ENCODE data around the gene SERF1A. TPM values are rescaled to one million over a fixed set of nuclear protein-coding genes. Genes with fewer than 3 reads are reported as not detected.
"Not testable (repeated sequence)": the region's sequence is repeated elsewhere in the genome, so short reads cannot be mapped to it uniquely, and the experiment has no call there.

SERF1A gene
- total RNA-seq = 1 to 10 TPM; 3.6 to 4.1 TPM
- long read RNA-seq, partial matches to known transcripts = 1 of 3 reads
- long read RNA-seq, other reads (novel, unspliced or antisense) = 0 of 3 reads

- DNase-seq; intact Hi-C loops (cut with DNase I): not testable (repeated sequence)
- peak; percentile 98 to 100 for ATAC-seq
These were observed at the start of gene SERF1A for GRCh38 chr5:70900533-70901271. Gene SERF1A, plus strand, starts transcription at chr5:70900669. Its CDS starts 201 bp downstream, at chr5:70900870.

DNA sequence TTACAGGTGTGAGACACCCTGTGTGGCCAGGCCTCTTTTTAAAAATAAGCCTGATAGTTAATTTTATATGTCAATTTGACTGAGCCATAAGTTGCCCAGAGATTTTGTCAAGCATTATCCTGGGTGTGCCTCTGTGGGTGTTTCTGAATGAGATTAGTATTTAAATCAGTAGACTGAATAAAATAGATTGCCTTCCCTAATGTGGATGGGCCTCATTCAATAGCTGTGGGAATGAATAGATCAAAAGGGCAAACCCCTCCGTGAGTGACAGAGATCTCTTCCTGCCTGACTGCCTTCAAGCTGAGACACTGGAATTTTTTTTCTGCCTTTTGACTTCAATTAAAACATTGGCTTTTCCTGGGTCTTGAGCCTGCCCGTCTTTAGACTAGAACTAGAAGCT, 33.7 kb upstream of the SERF1A start:
- ATAC-seq; DNase-seq; intact Hi-C loops (cut with DNase I): not testable (repeated sequence)

- ATAC-seq; intact Hi-C loops (cut with DNase I); DNase-seq: not testable (repeated sequence)
These were observed 29.8 kb upstream of the SERF1A start for GRCh38 chr5:70870626-70871025.

- intact Hi-C loops (cut with DNase I); DNase-seq; ATAC-seq: not testable (repeated sequence)
These were observed 4.4 kb upstream of the SERF1A start for GRCh38 chr5:70896076-70896475.

- ATAC-seq = peak; percentile 21 to 44
- intact Hi-C loops (cut with DNase I); DNase-seq: not testable (repeated sequence)
These were observed 753 bp downstream of the SERF1A start for GRCh38 chr5:70901272-70901571.

DNA sequence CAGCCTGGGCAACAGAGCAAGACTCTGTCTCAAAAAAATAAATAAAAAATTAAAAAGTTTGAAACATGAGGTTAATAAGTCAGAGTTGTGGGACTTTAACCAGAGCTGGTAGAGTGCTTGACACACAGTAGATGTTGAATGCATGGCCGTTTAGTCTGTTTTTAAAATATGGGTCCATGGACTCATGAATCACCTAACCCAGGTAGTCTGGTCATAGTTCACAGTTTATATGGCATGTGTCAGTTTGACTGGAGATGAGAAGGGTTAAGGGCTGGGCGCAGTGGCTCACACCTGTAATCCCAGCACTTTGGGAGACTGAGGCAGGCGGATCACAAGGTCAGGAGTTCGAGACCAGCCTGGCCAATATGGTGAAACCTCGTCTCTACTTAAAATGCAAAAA, 6.2 kb downstream of the SERF1A start:
- ATAC-seq; intact Hi-C loops (cut with DNase I); DNase-seq: not testable (repeated sequence)

- DNase-seq; ATAC-seq; intact Hi-C loops (cut with DNase I): not testable (repeated sequence)
These were observed 16.4 kb downstream of the SERF1A start for GRCh38 chr5:70916829-70917228.

DNA sequence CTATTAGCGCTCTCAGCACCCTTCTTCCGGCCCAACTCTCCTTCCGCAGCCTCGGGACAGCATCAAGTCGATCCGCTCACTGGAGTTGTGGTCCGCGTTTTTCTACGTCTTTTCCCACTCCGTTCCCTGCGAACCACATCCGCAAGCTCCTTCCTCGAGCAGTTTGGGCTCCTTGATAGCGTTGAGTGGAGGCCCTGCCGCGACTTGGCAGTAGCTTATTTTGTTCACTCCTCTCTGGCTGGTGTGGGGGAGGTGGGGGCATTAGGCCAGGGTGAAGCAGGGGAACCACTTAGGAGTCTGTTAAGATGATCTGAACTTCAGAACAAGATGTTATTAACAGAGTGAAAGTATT, 24.7 kb downstream of the SERF1A start:
- DNase-seq; intact Hi-C loops (cut with DNase I): not testable (repeated sequence)
- ATAC-seq = peak; percentile 52 to 56

DNA sequence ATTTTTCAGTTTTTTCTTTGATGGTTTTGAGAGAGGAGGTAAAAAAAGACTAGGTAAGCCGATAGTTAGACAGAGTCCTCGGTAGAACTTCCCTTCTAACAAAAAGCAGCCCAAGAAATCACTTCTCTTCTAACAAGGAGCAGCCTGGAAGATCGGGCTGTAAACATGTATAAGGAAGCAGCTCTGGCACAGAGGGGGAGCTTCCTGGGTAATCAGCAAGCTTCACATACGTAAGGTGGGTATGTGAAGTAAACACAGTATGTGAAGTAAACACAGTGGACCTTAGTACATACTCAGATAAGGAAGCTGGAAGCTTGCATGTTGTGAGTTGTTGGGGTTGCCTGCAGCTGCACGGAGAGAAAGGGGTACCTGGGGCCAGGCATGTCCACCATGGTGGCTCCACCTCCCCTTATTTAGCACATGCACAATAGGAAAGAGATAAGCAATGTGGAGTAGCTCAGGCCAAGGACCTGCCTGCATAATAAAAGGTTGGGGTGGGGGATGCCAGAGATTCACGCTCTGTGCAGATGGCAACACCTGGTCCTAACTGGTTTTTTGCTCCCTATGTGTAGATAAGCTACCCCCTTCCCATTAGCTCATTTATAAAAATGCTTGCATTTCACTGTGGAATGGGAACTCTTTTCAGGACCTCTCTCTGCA, 31.4 kb downstream of the SERF1A start:
- DNase-seq; intact Hi-C loops (cut with DNase I); ATAC-seq: not testable (repeated sequence)

- intact Hi-C loops (cut with DNase I); ATAC-seq; DNase-seq: not testable (repeated sequence)
These were observed 32.1 kb downstream of the SERF1A start for GRCh38 chr5:70932560-70932959.

DNA sequence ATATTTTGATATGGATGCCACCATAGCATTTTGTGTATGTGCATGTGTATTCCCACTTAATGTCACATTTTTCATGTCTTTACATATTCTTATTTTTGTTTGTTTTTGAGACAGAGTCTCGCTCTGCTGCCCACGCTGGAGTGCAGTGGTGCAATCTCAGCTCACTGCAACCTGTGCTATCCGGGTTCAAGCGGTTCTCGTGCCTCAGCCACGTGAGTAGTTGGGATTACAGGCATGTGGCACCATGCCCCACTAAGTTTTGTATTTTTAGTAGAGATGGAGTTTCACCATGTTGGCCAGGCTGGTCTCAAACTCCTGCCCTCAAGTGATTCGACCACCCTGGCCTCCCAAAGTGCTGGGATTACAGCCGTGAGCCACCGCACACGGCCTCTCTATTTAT, 52.6 kb downstream of the SERF1A start:
- ATAC-seq; DNase-seq; intact Hi-C loops (cut with DNase I): not testable (repeated sequence)

Other genes starting within 250 kb of the SERF1A start
- gene SMN1, start 24.4 kb downstream of the SERF1A start, total RNA-seq = 10 to 100 TPM; 17.3 to 20.0 TPM
- 10 to 100 TPM; 13.7 TPM for gene NAIP, start 124.7 kb downstream of the SERF1A start, total RNA-seq
- 10 to 100 TPM; 11.0 to 14.5 TPM for gene GTF2H2, start 167.0 kb downstream of the SERF1A start, total RNA-seq